Activated T-cell treated with anti-CD3 and anti-CD28 coated beads for 24 hours (primary cell): ENCODE results near the gene MOV10L1.
A peak's percentile ranks its signal among the peaks of the same experiment; 100 is the strongest.
"Not testable (repeated sequence)": the region's sequence is repeated elsewhere in the genome, so short reads cannot be mapped to it uniquely, and the experiment has no call there.

Experiments used
- DNase-seq: peaks from one replicate; pipeline ENCODE4 v3.0.0-alpha.2; 2020; ENCODE audit warnings: low read depth

The MOV10L1 gene

GRCh38 chr22:50105208-50106100, 15.6 kb downstream of the MOV10L1 start:
- no peak for DNase-seq

GRCh38 chr22:50107529-50107928, 17.7 kb downstream of the MOV10L1 start:
- DNase-seq, result no peak

GRCh38 chr22:50111056-50111455, 21.2 kb downstream of the MOV10L1 start:
- no peak for DNase-seq

- peak; percentile 6 for DNase-seq
These were observed 22.6 kb downstream of the MOV10L1 start for GRCh38 chr22:50112151-50113118.

- no peak for DNase-seq
These were observed 24.6 kb downstream of the MOV10L1 start for GRCh38 chr22:50114221-50115021.

- no peak for DNase-seq
These were observed 25.9 kb downstream of the MOV10L1 start for GRCh38 chr22:50115693-50116092.

- no peak for DNase-seq
These were observed 27.5 kb downstream of the MOV10L1 start for GRCh38 chr22:50117168-50117762.

- DNase-seq, result no peak
These were observed 28.3 kb downstream of the MOV10L1 start for GRCh38 chr22:50118129-50118528.

GRCh38 chr22:50118557-50119168, 28.9 kb downstream of the MOV10L1 start:
- DNase-seq, result no peak

- DNase-seq, result no peak
These were observed 29.5 kb downstream of the MOV10L1 start for GRCh38 chr22:50119169-50119767.

- DNase-seq, result no peak
These were observed 30.0 kb downstream of the MOV10L1 start for GRCh38 chr22:50119768-50120251.

- DNase-seq, result no peak
These were observed 31.5 kb downstream of the MOV10L1 start for GRCh38 chr22:50121202-50121740.

GRCh38 chr22:50123119-50123518, 33.3 kb downstream of the MOV10L1 start:
- DNase-seq, result no peak

- DNase-seq, result no peak
These were observed 35.2 kb downstream of the MOV10L1 start for GRCh38 chr22:50125029-50125428.

- no peak for DNase-seq
These were observed 39.4 kb downstream of the MOV10L1 start for GRCh38 chr22:50129121-50129736.

GRCh38 chr22:50131894-50132293, 42.1 kb downstream of the MOV10L1 start:
- DNase-seq, result no peak

- DNase-seq, result no peak
These were observed 44.7 kb downstream of the MOV10L1 start for GRCh38 chr22:50134481-50134880.

GRCh38 chr22:50136581-50137015, 46.8 kb downstream of the MOV10L1 start:
- no peak for DNase-seq

- DNase-seq, result not testable (repeated sequence)
These were observed 47.5 kb downstream of the MOV10L1 start for GRCh38 chr22:50137277-50137676.

GRCh38 chr22:50138041-50138440, 48.2 kb downstream of the MOV10L1 start:
- no peak for DNase-seq
